ENCODE data around the gene PTPRD.
"Not testable (repeated sequence)": the region's sequence is repeated elsewhere in the genome, so short reads cannot be mapped to it uniquely, and the experiment has no call there.

PTPRD gene

GRCh38 chr9:9437641-9438040 lies 1175.2 kb downstream of the PTPRD start:
- no peak overlapping the region for H3K27ac ChIP-seq
- no peaks in the 10 kb centered on the region for H4K20me1 ChIP-seq (ENCODE audit: insufficient read depth)
- no peaks in the 10 kb centered on the region for H3K79me2 ChIP-seq (ENCODE audit: insufficient read depth, low read depth)
- no peaks in the 10 kb centered on the region for H3K27me3 ChIP-seq (ENCODE audit: insufficient read depth, low read depth)
- no peak overlapping the region for H2AFZ ChIP-seq (ENCODE audit: low read depth)
- no peak for TF ChIP-seq CTCF (conservative IDR thresholded peaks at IDR 0.05; ENCODE audit: low read depth, low read length)
- H3K36me3 ChIP-seq (ENCODE audit: insufficient read depth): no peaks in the 10 kb centered on the region
- H3K4me2 ChIP-seq: no peak overlapping the region
- peaks cover 41% of the 10 kb centered on the region for H3K4me1 ChIP-seq (ENCODE audit: low read depth, poor library complexity, severe bottlenecking)
- H3K4me3 ChIP-seq (IDR thresholded peaks at IDR 0.05; ENCODE audit: insufficient read depth, low read depth, low read length): no peak overlapping the region
- no peak overlapping the region for H3K9ac ChIP-seq

- H3K27ac ChIP-seq; H4K20me1 ChIP-seq (ENCODE audit: insufficient read depth): not testable (repeated sequence)
Observed at GRCh38 chr9:9426454-9426853, 1186.3 kb downstream of the PTPRD start.

GRCh38 chr9:9412241-9412640 lies 1200.6 kb downstream of the PTPRD start:
- H3K9ac ChIP-seq: no peak overlapping the region
- no peak overlapping the region for H2AFZ ChIP-seq (ENCODE audit: low read depth)
- TF ChIP-seq CTCF (conservative IDR thresholded peaks at IDR 0.05; ENCODE audit: low read depth, low read length): no peak
- no peak overlapping the region for H3K27ac ChIP-seq
- H4K20me1 ChIP-seq (ENCODE audit: insufficient read depth): no peaks in the 10 kb centered on the region
- no peaks in the 10 kb centered on the region for H3K36me3 ChIP-seq (ENCODE audit: insufficient read depth)
- H3K79me2 ChIP-seq (ENCODE audit: insufficient read depth, low read depth): no peaks in the 10 kb centered on the region
- no peak overlapping the region; the same call in 1 of the 2 replicates for H3K4me2 ChIP-seq
- peaks cover 9% of the 10 kb centered on the region for H3K4me1 ChIP-seq (ENCODE audit: low read depth, poor library complexity, severe bottlenecking)
- H3K4me3 ChIP-seq (IDR thresholded peaks at IDR 0.05; ENCODE audit: insufficient read depth, low read depth, low read length): no peak overlapping the region
- H3K27me3 ChIP-seq (ENCODE audit: insufficient read depth, low read depth): no peaks in the 10 kb centered on the region

More at GRCh38 chr9:9426454-9426853, 1186.3 kb downstream of the PTPRD start:
- H3K36me3 ChIP-seq (ENCODE audit: insufficient read depth); H3K4me3 ChIP-seq (IDR thresholded peaks at IDR 0.05; ENCODE audit: insufficient read depth, low read depth, low read length); H3K27me3 ChIP-seq (ENCODE audit: insufficient read depth, low read depth); H2AFZ ChIP-seq (ENCODE audit: low read depth); H3K9ac ChIP-seq; H3K4me2 ChIP-seq; H3K4me1 ChIP-seq (ENCODE audit: low read depth, poor library complexity, severe bottlenecking); H3K79me2 ChIP-seq (ENCODE audit: insufficient read depth, low read depth): not testable (repeated sequence)

- Histone ChIP-seq H3K36me3 (ENCODE audit: insufficient read depth) (no peaks in the 10 kb centered on the region), H4K20me1 (ENCODE audit: insufficient read depth) (no peaks in the 10 kb centered on the region), H2AFZ (ENCODE audit: low read depth) (no peak overlapping the region), H3K27me3 (ENCODE audit: insufficient read depth, low read depth) (no peaks in the 10 kb centered on the region), H3K9ac (no peak overlapping the region), H3K27ac (no peak overlapping the region), H3K4me1 (ENCODE audit: low read depth, poor library complexity, severe bottlenecking) (peaks cover 9% of the 10 kb centered on the region), H3K79me2 (ENCODE audit: insufficient read depth, low read depth) (no peaks in the 10 kb centered on the region), H3K4me2 (no peak overlapping the region), H3K4me3 (IDR thresholded peaks at IDR 0.05; ENCODE audit: insufficient read depth, low read depth, low read length) (no peak overlapping the region)
- no peak for TF ChIP-seq CTCF (conservative IDR thresholded peaks at IDR 0.05; ENCODE audit: low read depth, low read length)
Observed at GRCh38 chr9:9410736-9411135, 1202.1 kb downstream of the PTPRD start.

- H3K27ac ChIP-seq: no peak overlapping the region
- no peaks in the 10 kb centered on the region for H3K27me3 ChIP-seq (ENCODE audit: insufficient read depth, low read depth)
- no peak for TF ChIP-seq CTCF (conservative IDR thresholded peaks at IDR 0.05; ENCODE audit: low read depth, low read length)
- H3K36me3 ChIP-seq (ENCODE audit: insufficient read depth): no peaks in the 10 kb centered on the region
- no peaks in the 10 kb centered on the region for H4K20me1 ChIP-seq (ENCODE audit: insufficient read depth)
- no peak overlapping the region for H3K4me2 ChIP-seq
- H3K9ac ChIP-seq: no peak overlapping the region
- no peaks in the 10 kb centered on the region for H3K4me1 ChIP-seq (ENCODE audit: low read depth, poor library complexity, severe bottlenecking)
- no peak overlapping the region for H2AFZ ChIP-seq (ENCODE audit: low read depth)
- H3K4me3 ChIP-seq (IDR thresholded peaks at IDR 0.05; ENCODE audit: insufficient read depth, low read depth, low read length): no peak overlapping the region
- no peaks in the 10 kb centered on the region for H3K79me2 ChIP-seq (ENCODE audit: insufficient read depth, low read depth)
Observed at GRCh38 chr9:9399982-9400381, 1212.8 kb downstream of the PTPRD start.

Data from KMS-11 (cell line).